ENCODE measurements around the gene FBXO31.

GRCh38 chr16:87353613-87354012 lies 30.0 kb downstream of the FBXO31 start:
- TF ChIP-seq EZH2 (IDR thresholded peaks at IDR 0.05; ENCODE audit: borderline replicate concordance, low read depth, low read length, severe bottlenecking), result no peak
- no peak for TF ChIP-seq CTCF (IDR thresholded peaks at IDR 0.05; ENCODE audit: borderline replicate concordance, extremely low read depth, low read length, poor library complexity, severe bottlenecking)
